BLaER1 (cell line): ENCODE measurements around the gene WBP4.
A peak's percentile ranks its signal among the peaks of the same experiment; 100 is the strongest.

Experiments
- H3K27ac ChIP-seq: shearing (Covaris generic); formaldehyde crosslinking; 2 replicates; pipeline ENCODE4 v1.8.1; 2022
- H3K27me3 ChIP-seq: shearing (Covaris generic); formaldehyde crosslinking; 2 replicates; pipeline ENCODE4 v1.8.1; 2022
- H3K36me3 ChIP-seq: shearing (Covaris generic); formaldehyde crosslinking; 2 replicates; pipeline ENCODE4 v1.8.1; 2022
- H3K4me1 ChIP-seq: shearing (Covaris generic); formaldehyde crosslinking; 2 replicates; pipeline ENCODE4 v1.8.1; 2022
- H3K4me2 ChIP-seq: shearing (Covaris generic); formaldehyde crosslinking; 2 replicates; pipeline ENCODE4 v1.8.1; 2022
- H3K4me3 ChIP-seq: shearing (Covaris generic); formaldehyde crosslinking; 2 replicates; pipeline ENCODE4 v1.8.1; 2022
- H3K9ac ChIP-seq: shearing (Covaris generic); formaldehyde crosslinking; 2 replicates; pipeline ENCODE4 v1.8.1; 2022
- H3K9me3 ChIP-seq: shearing (Covaris generic); formaldehyde crosslinking; 2 replicates; pipeline ENCODE4 v1.8.1; 2022
- H4K20me1 ChIP-seq: shearing (Covaris generic); formaldehyde crosslinking; 2 replicates; pipeline ENCODE4 v1.8.1; 2022
- Cebpa-rat ChIP-seq: shearing (Covaris generic); IDR thresholded peaks from 2 replicates; pipeline ENCODE4 v1.8.1; 2022

Gene WBP4

GRCh38 chr13:41058295-41059070, 2.8 kb upstream of the WBP4 start:
- Histone ChIP-seq H3K27ac (peak overlapping the region; percentile 89), H4K20me1 (peaks cover 57% of the 10 kb centered on the region), H3K36me3 (no peaks in the 10 kb centered on the region), H3K4me3 (peak overlapping the region; percentile 78), H3K4me2 (peak overlapping the region; percentile 88), H3K4me1 (peaks cover 66% of the 10 kb centered on the region), H3K27me3 (no peaks in the 10 kb centered on the region), H3K9me3 (no peaks in the 10 kb centered on the region), H3K9ac (peak overlapping the region; percentile 92)
- no peak for TF ChIP-seq Cebpa-rat

DNA sequence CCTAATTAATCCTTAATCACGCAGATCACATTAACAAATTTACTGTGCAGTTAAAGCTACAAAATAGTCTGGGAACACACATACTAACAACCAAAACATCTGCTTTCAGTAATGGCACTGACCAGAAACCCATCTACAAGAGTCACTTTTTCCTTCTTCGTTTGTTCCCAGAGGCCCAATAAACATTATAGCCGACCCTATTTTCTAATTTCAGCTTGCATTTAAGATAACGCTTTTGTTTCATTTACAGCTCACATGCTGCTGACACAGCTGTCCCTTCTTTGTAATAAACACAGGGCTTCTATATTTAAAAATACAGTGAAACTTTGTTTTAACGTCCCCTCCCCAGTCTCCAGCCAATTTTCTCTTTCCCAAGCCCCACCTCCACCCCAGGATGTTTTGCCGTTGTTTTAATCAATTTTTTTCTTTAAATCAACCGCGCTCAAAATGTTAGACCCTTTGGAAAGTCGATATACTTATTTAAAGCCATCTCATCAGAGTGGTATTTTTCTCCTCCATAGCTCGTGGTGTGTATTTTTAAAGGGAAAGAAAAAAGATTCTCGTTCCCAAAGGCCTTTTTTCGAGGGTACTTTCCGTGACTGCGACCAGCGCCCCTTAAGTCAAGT, 1.7 kb upstream of the WBP4 start:
- H3K4me2 ChIP-seq: peak overlapping the region; percentile 88
- H4K20me1 ChIP-seq: peaks cover 49% of the 10 kb centered on the region
- no peaks in the 10 kb centered on the region for H3K9me3 ChIP-seq
- no peaks in the 10 kb centered on the region for H3K27me3 ChIP-seq
- peak overlapping the region; percentile 78 for H3K4me3 ChIP-seq
- H3K27ac ChIP-seq: peak overlapping the region; percentile 89
- no peaks in the 10 kb centered on the region for H3K36me3 ChIP-seq
- no peak for TF ChIP-seq Cebpa-rat
- peaks cover 56% of the 10 kb centered on the region for H3K4me1 ChIP-seq
- H3K9ac ChIP-seq: peak overlapping the region; percentile 92

DNA sequence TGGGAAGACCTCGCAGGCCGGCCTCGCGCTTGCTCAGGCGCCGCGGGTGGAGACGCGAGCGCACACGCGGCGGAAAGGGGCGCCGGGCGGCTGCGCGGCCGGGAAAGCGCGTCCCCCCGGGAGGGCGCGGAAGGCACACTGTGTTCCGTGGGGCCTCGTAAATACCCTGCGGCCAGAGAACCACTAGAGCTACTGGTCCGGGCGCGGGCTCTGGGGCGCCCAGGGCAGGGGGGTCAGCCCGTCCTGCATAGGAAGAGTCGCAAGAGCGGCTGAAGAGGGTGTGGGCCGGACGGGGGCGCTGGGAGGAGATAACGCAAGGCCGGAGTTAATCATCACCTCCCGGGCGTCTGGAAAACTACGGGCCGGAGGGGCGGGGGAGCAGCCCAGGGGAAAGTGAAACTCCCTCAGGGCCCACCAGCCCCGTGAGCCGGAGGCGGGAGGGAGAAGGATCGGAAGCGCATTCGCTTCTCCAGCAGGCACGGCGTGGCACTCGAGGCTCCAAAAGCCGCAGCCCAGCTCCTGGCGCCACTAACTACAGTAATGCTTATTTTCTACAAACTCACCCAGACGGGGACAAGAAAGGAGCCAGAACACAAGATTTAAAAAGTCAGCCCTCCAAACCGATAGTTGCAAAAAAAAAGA, 1.1 kb upstream of the WBP4 start:
- no peak for TF ChIP-seq Cebpa-rat
- H3K4me1 ChIP-seq: peaks cover 49% of the 10 kb centered on the region
- peak overlapping the region; percentile 92 for H3K9ac ChIP-seq
- peak overlapping the region; percentile 78 for H3K4me3 ChIP-seq
- H3K36me3 ChIP-seq: peaks cover 3% of the 10 kb centered on the region
- no peaks in the 10 kb centered on the region for H3K27me3 ChIP-seq
- H4K20me1 ChIP-seq: peaks cover 43% of the 10 kb centered on the region
- H3K9me3 ChIP-seq: no peaks in the 10 kb centered on the region
- peak overlapping the region; percentile 89 for H3K27ac ChIP-seq
- H3K4me2 ChIP-seq: peak overlapping the region; percentile 88

GRCh38 chr13:41060724-41061074, 610 bp upstream of the WBP4 start:
- H3K4me1 ChIP-seq: peaks cover 44% of the 10 kb centered on the region
- peaks cover 8% of the 10 kb centered on the region for H3K36me3 ChIP-seq
- peak overlapping the region; percentile 88 for H3K4me2 ChIP-seq
- no peaks in the 10 kb centered on the region for H3K27me3 ChIP-seq
- peak overlapping the region; percentile 78 for H3K4me3 ChIP-seq
- no peak for TF ChIP-seq Cebpa-rat
- no peaks in the 10 kb centered on the region for H3K9me3 ChIP-seq
- peaks cover 38% of the 10 kb centered on the region for H4K20me1 ChIP-seq
- peak overlapping the region; percentile 92 for H3K9ac ChIP-seq
- peak overlapping the region; percentile 89 for H3K27ac ChIP-seq

GRCh38 chr13:41061914-41062837, 867 bp downstream of the WBP4 start:
- Histone ChIP-seq H3K27me3 (no peaks in the 10 kb centered on the region), H3K27ac (peak overlapping the region; percentile 89), H3K9me3 (no peaks in the 10 kb centered on the region), H3K4me3 (peak overlapping the region; percentile 78), H3K4me2 (peak overlapping the region; percentile 88), H3K4me1 (peaks cover 29% of the 10 kb centered on the region), H4K20me1 (peaks cover 23% of the 10 kb centered on the region; the same call in 1 of the 2 replicates), H3K9ac (peak overlapping the region; percentile 92), H3K36me3 (peaks cover 22% of the 10 kb centered on the region)
- TF ChIP-seq Cebpa-rat: peak; percentile 51; the same call in 1 of the 2 replicates

DNA sequence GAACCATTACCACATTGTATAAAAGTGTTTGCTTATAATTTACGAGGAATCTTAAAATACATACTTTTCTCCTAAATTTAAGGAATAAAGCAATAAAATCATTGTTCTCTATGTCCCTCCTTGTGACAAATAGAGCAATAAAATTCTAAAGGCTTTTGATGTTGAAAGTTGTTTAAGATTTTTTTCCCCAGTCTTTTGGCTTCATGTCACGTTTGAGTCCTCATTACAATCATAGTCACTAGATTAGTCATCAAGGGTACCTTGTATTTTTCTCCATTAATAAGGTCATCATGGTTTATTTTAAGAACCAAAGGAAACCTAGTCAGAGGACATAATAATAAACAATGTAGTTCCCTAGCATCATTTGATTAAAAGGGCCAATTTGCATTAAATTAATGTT, 3.2 kb downstream of the WBP4 start:
- H3K27me3 ChIP-seq: no peaks in the 10 kb centered on the region
- no peak overlapping the region for H3K4me2 ChIP-seq
- TF ChIP-seq Cebpa-rat: no peak
- peaks cover 14% of the 10 kb centered on the region; the same call in 1 of the 2 replicates for H4K20me1 ChIP-seq
- H3K9ac ChIP-seq: no peak overlapping the region
- no peaks in the 10 kb centered on the region for H3K9me3 ChIP-seq
- peaks cover 14% of the 10 kb centered on the region for H3K4me1 ChIP-seq
- H3K36me3 ChIP-seq: peaks cover 44% of the 10 kb centered on the region
- no peak overlapping the region for H3K4me3 ChIP-seq
- H3K27ac ChIP-seq: no peak overlapping the region

GRCh38 chr13:41065078-41065477, 3.8 kb downstream of the WBP4 start:
- Histone ChIP-seq H3K4me2 (no peak overlapping the region), H3K9me3 (no peaks in the 10 kb centered on the region), H3K36me3 (peaks cover 50% of the 10 kb centered on the region), H3K9ac (no peak overlapping the region), H4K20me1 (peaks cover 14% of the 10 kb centered on the region; the same call in 1 of the 2 replicates), H3K27me3 (no peaks in the 10 kb centered on the region), H3K4me3 (no peak overlapping the region), H3K4me1 (peaks cover 14% of the 10 kb centered on the region), H3K27ac (no peak overlapping the region)
- no peak for TF ChIP-seq Cebpa-rat

DNA sequence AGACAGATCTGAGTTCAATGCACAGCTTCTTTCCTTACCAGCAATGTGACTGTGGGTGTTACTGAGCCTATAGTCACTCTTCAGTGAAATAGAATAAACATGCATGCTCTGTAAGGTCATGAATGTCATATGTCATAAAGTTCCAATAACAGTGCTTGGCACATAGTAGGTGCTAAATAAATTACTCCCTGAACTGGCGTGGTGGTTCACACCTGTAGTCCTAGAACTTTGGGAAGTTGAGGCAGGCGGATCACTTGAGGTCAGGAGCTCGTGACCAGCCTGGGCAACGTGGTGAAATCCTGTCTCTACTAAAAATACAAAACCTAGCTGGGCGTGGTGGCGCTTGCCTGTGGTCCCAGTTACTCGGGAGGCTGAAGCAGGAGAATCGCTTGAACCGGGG, 13.2 kb downstream of the WBP4 start:
- Histone ChIP-seq H3K4me3 (no peak overlapping the region), H3K9ac (no peak overlapping the region), H3K36me3 (peaks cover 91% of the 10 kb centered on the region), H3K4me1 (no peaks in the 10 kb centered on the region), H3K27me3 (no peaks in the 10 kb centered on the region), H3K4me2 (no peak overlapping the region), H3K27ac (no peak overlapping the region), H4K20me1 (no peaks in the 10 kb centered on the region), H3K9me3 (0 out of 2 replicates have a peak, but pooled peaks cover 4% of the 10 kb centered on the region)
- TF ChIP-seq Cebpa-rat: no peak

- Histone ChIP-seq H3K9me3 (0 out of 2 replicates have a peak, but pooled peaks cover 4% of the 10 kb centered on the region), H3K4me3 (no peak overlapping the region), H3K27ac (no peak overlapping the region), H4K20me1 (no peaks in the 10 kb centered on the region), H3K27me3 (no peaks in the 10 kb centered on the region), H3K4me1 (no peaks in the 10 kb centered on the region), H3K36me3 (peaks cover 89% of the 10 kb centered on the region), H3K4me2 (no peak overlapping the region), H3K9ac (no peak overlapping the region)
- TF ChIP-seq Cebpa-rat: no peak
These were observed 13.7 kb downstream of the WBP4 start for GRCh38 chr13:41075034-41075433.
